Bone marrow (tissue), 2 donors: ENCODE data around the gene B3GAT1.

Experiments used
- DNase-seq, 2 donors: peaks; one replicate each; lab custom pipeline; 2025; lab: John Stamatoyannopoulos, UW

The B3GAT1 gene

DNA sequence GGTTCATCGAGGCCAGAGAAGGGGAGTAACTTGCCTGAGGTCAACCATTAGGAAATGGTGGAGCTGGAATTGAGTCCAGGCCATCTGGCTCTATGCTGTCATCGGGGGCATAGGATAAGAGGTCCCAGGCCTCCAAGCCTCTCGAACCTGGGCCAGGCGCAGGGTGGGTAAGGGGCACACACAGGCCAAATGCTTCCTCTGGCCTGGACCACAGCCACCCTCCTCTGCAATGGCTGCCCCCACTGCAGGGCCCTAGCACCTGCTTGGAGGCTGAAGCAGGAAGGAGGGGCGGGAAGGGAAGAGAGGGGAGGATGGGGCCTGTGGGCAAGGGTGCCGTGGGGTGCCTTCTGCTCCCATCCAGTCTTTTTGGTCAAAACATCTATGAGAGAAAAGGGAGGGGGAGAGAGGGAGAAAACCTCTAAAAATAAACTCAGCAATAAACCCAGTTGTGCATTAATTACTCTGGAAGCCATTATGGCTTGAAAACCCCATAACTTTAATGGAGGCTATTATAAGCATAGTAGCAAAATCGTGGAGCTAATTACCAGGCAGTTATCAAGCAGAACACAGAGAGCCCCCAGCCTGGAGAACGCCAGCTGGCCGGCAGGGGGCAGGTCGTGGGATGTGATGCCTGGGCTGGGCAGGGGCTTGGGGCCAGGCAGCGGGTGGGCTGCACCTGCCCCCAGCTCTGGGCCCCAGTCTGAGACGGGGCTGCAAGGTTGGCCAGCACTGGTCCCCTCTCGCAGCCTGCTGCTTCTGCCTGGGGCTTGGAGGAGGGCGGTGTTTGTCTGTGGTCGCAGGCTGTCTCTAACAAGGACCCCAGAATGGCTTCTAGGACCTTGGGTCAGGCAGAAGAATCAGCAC, 21.1 kb downstream of the B3GAT1 start:
- no peak for DNase-seq

DNA sequence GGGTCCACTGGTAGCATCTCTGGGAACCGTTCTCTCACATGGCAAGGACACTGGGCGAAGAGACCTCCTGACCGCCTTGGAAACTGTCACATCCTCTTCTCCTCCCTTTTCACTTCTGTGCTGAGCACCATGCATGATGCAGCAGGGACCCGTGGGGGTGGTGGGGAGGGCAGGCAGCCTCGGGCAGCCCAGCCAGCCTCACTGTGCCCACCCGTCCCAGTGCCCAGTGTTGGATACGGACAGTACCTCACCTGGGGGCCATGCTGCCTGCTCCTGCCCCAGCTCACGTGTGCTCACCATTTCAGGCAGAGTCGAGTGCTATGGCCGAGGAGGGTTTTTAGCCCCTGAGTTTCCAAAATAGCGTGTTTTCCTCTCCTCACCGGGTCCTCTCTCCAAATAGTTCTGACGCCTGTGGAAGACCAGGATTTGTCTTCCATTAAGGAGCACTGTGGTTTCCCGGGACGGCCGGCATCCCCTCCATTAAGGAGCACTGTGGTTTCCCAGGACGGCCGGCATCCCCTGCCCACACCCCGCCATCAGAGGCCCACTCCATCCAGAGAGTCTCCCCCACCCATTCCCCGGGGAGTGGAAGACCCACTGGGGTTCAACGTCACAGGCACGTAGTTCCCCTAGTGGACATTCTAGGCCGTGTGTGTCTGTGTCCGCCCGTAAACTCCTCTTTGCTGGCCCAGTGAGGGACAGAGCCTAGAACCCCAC, 22.4 kb downstream of the B3GAT1 start:
- DNase-seq = no peak

GRCh38 chr11:134388590-134388989, 23.5 kb downstream of the B3GAT1 start:
- DNase-seq = no peak

GRCh38 chr11:134387501-134387900, 24.5 kb downstream of the B3GAT1 start:
- DNase-seq = no peak

- DNase-seq = no peak
Measured at GRCh38 chr11:134386945-134387344, 25.1 kb downstream of the B3GAT1 start.

- no peak for DNase-seq
Measured at GRCh38 chr11:134385774-134386565, 26.1 kb downstream of the B3GAT1 start.

GRCh38 chr11:134385171-134385570, 26.9 kb downstream of the B3GAT1 start:
- DNase-seq = no peak

DNA sequence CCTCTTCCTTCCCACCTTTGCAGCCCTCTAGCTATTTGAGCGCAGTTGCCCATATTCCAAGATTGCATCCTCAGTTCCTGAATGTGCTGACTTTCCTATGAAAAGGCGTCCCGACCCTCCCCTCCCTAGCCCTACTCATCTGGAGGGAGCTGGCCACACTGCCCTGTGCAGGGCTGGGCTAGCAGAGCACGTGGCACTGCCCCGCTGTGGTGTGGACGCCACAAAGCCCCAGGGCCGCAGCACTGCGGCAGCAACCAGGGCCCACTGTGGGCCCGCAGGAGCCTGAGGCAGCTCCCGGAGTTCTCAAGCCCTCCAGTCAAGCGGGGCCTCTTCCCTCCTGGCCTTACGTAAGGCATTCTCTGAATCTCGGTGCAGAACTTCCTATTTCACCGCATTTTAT, 27.6 kb downstream of the B3GAT1 start:
- DNase-seq = no peak

GRCh38 chr11:134383576-134384221, 28.3 kb downstream of the B3GAT1 start:
- no peak for DNase-seq

DNA sequence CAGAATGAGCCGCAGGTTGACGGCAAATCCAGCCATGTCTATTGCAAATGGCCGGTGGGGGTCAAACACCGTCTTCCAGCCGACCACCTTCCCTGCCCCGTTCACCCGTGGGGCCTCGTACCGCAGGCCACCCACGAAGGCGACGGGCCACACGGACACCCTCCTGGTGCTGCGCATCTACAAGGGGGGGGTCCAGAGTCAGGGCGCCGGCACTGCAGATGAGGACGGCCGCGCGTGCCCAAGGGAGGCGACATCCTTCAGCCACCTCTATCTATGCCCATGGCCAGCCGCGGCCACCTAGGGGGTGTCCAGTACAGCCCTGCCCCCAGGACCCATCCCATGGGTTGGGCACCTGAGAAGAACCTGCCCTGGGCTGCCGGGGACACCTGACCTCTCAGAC, 29.2 kb downstream of the B3GAT1 start:
- no peak for DNase-seq

DNA sequence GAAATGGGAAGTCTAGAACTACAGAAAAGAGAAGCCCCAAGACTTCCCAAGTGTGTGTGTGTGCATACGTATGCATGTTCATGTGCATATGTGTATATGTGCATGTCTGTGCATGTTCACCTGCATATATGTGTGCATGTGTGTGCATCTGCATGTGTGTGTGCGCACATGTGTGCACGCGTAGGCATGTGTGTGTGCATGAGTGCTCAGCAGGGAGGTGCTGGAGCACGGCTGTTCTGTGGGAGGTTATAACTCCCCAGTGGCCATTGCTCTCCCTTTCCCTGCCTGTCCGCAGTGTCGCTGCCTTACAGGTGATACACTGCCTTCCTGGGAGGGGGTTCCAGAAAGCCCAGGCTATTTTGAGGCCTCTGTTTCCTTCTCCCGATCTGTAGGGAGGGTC, 29.8 kb downstream of the B3GAT1 start:
- no peak for DNase-seq

GRCh38 chr11:134380785-134381184, 31.3 kb downstream of the B3GAT1 start:
- no peak for DNase-seq

DNA sequence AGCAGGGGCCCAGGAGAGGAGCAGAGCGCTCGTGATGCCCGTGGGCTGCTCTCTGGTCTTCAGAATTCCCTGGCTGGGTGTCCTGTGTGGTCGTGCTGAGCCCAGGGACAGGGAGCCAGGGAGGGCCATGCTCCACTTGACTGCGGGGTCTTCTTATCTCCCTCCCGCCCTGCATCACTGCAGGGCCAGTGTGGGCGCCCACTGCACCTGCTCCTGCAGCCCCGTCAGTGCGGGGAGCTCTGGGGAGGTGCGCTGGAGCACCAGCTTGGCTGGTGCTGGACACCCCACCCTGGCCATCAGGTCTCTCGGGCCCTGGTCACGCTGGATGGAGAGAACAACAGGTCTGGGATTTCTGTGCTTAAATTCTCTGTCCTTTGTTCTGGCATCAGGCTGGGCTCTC, 31.8 kb downstream of the B3GAT1 start:
- DNase-seq = no peak

GRCh38 chr11:134379241-134379640, 32.8 kb downstream of the B3GAT1 start:
- DNase-seq = no peak

DNA sequence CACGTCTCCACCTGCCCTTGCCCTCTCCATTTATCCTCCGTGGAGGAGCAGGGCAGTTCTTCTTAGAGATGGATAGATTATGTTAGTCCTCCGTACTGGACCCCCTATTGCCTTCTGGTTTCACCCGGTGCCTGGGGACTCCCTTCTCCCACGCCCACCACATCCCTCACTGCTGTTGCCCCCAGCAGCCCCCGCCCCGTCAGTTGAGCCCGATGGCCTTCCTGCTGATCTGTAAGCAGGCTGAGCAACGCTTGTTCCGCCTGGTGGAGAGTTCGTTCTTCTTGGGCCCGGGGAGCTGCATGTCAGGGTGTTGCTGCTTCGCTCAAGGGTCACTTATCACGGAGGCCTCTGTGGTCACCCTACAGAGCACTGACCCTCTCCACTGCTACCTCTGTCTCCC, 34.2 kb downstream of the B3GAT1 start:
- no peak for DNase-seq

- no peak for DNase-seq
Measured at GRCh38 chr11:134376150-134376921, 35.7 kb downstream of the B3GAT1 start.

DNA sequence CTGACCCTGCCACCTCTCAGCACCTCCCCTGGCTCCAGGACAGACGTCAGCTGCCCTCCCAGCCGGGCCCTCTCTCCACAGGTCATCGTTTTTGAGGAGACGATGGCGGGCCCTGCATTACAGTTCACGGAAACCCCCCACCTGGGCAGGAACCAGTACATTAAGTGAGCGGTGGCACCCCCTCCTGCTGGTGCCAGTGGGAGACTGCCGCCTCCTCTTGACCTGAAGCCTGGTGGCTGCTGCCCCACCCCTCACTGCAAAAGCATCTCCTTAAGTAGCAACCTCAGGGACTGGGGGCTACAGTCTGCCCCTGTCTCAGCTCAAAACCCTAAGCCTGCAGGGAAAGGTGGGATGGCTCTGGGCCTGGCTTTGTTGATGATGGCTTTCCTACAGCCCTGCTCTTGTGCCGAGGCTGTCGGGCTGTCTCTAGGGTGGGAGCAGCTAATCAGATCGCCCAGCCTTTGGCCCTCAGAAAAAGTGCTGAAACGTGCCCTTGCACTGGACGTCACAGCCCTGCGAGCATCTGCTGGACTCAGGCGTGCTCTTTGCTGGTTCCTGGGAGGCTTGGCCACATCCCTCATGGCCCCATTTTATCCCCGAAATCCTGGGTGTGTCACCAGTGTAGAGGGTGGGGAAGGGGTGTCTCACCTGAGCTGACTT, 37.0 kb downstream of the B3GAT1 start:
- no peak for DNase-seq

DNA sequence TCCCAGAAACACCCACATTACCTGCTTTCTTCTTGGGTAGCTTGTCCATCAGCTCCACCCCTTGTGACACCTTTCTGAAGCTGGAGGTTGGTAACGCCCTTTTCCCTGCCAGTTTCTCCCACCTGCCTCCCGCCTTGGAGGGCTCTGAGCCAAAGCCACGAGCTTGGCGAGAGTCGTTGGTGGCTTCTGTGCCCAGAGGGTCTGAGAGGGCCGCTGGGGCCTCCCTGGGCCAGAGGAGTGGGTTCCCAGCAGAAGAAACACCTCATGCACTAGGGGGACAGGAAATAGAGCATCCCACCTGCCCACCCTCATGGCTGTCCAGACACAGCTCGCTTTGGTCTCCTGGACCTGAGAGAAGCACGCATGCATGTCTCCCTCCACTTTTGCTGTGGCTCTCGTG, 37.9 kb downstream of the B3GAT1 start:
- no peak for DNase-seq

- DNase-seq = no peak
Measured at GRCh38 chr11:134373591-134374052, 38.4 kb downstream of the B3GAT1 start.

DNA sequence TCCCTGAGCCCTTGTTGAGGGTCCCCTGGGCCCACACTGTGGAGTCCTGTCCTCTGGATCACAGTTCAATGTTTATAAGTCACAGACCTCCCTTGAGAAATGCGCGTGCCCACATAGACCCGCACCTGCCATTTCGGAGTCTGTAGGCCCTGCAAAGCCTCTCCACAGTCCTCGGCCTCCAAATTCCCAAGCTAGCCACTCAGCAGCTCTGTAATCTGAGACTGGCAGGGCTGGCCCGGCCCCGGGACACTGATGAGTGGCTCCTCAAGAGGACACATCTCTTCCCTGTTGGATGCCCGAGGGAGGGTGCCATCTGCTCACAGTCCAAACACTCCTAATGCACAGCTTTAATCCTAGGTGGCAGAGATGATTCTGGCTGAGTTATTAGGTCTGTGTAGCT, 39.1 kb downstream of the B3GAT1 start:
- DNase-seq = no peak

DNA sequence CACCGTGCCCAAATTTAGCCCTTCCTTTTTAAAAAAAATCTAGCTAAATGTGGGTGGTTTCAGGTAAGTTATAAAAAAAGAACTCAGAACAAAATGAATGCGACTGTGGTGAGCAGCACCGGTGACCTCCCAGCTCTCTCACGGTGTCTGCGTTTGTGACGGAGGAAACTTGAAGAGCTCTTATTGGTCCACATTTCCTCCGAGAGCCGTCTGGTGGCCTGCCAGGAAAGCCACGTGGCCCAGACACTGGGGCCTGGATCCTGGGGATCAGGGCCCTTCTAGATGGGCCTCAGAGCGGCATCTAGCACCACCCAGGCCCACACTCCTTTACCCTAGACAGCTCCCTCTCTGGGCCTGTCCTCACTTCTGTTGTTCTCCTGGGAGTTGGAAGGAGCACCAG, 39.5 kb downstream of the B3GAT1 start:
- DNase-seq = no peak
